Prostate gland (tissue), 2 donors: ENCODE results near the gene FEN1.

Experiments used
- CTCF ChIP-seq, 4 experiments: fragments of 200-600 bp in 2 of 4; fragments of 450-650 bp in 2 of 4; sonication (generic) in 2 of 4; IDR thresholded peaks; 1 replicate in 3 of 4; 2 replicates in 1 of 4; pipeline ENCODE4 v1.5.1; 2016 to 2019; ENCODE audit warnings: antibody characterized with exemption in 4 of 4, mild to moderate bottlenecking in 2 of 4, moderate library complexity in 2 of 4
- POLR2A ChIP-seq: fragments of 450-650 bp; IDR thresholded peaks from one replicate; pipeline ENCODE4 v1.6.1; 2016; ENCODE audit warnings: antibody characterized with exemption, mild to moderate bottlenecking
- POLR2AphosphoS5 ChIP-seq: sonication (generic); formaldehyde crosslinking; IDR thresholded peaks from one replicate; pipeline ENCODE4 v1.6.1; 2017; ENCODE audit warnings: antibody characterized with exemption

GRCh38 chr11:61784506-61784805, 8.3 kb upstream of the FEN1 start:
- no peak for TF ChIP-seq CTCF (IDR thresholded peaks at IDR 0.05)
- no peak for TF ChIP-seq POLR2AphosphoS5
- TF ChIP-seq POLR2A: no peak
